Neutrophil (primary cell): ENCODE results near the gene GOLIM4.

ENCODE experiments used
- H3K27ac ChIP-seq: fragments of 200-600 bp; sonication (generic); 2 replicates; pipeline ENCODE4 v1.5.1; 2016; ENCODE audit warnings: mild to moderate bottlenecking, moderate library complexity
- H3K27me3 ChIP-seq: fragments of 200-600 bp; sonication (generic); 2 replicates; pipeline ENCODE4 v1.6.0; 2016; ENCODE audit warnings: mild to moderate bottlenecking
- H3K36me3 ChIP-seq: fragments of 200-600 bp; sonication (generic); 2 replicates; pipeline ENCODE4 v1.5.1; 2017
- H3K4me1 ChIP-seq, 2 experiments: fragments of 200-600 bp in 1 of 2; sonication (generic) in 1 of 2; 1 replicate in 1 of 2; 2 replicates in 1 of 2; pipeline versions ENCODE4 v1.5.1 to v1.6.1; 2013 to 2016; ENCODE audit warnings: low read depth in 1 of 2, low read length in 1 of 2, mild to moderate bottlenecking in 1 of 2, moderate library complexity in 1 of 2; ENCODE audit not compliant: control insufficient read depth in 1 of 2, insufficient read depth in 1 of 2
- H3K4me3 ChIP-seq, 2 experiments: fragments of 200-600 bp in 1 of 2; sonication (generic) in 1 of 2; 1 replicate in 1 of 2; 2 replicates in 1 of 2; pipeline ENCODE4 v1.5.1; 2013 to 2016; ENCODE audit warnings: low read depth in 1 of 2, low read length in 1 of 2, mild to moderate bottlenecking in 1 of 2, moderate library complexity in 1 of 2
- H3K9me3 ChIP-seq: fragments of 200-600 bp; sonication (generic); 2 replicates; pipeline ENCODE4 v1.5.1; 2016
- CTCF ChIP-seq: fragments of 200-600 bp; sonication (generic); IDR thresholded peaks from 2 replicates; pipeline ENCODE4 v1.5.1; 2016; ENCODE audit warnings: antibody characterized with exemption

Gene GOLIM4

GRCh38 chr3:167991213-167991612, 104.5 kb downstream of the GOLIM4 start:
- H3K9me3 ChIP-seq = no peaks in the 10 kb centered on the region
- H3K4me3 ChIP-seq = no peak overlapping the region
- no peaks in the 10 kb centered on the region for H3K4me1 ChIP-seq
- H3K36me3 ChIP-seq = no peaks in the 10 kb centered on the region
- no peaks in the 10 kb centered on the region for H3K27me3 ChIP-seq
- no peak for TF ChIP-seq CTCF
- H3K27ac ChIP-seq = no peak overlapping the region

GRCh38 chr3:167989999-167990398, 105.7 kb downstream of the GOLIM4 start:
- TF ChIP-seq CTCF = no peak
- H3K9me3 ChIP-seq = no peaks in the 10 kb centered on the region
- no peaks in the 10 kb centered on the region for H3K4me1 ChIP-seq
- H3K27me3 ChIP-seq = no peaks in the 10 kb centered on the region
- no peak overlapping the region for H3K27ac ChIP-seq
- H3K4me3 ChIP-seq = no peak overlapping the region
- no peaks in the 10 kb centered on the region for H3K36me3 ChIP-seq

- Histone ChIP-seq H3K4me3 (no peak overlapping the region), H3K9me3 (no peaks in the 10 kb centered on the region), H3K4me1 (no peaks in the 10 kb centered on the region), H3K36me3 (no peaks in the 10 kb centered on the region), H3K27me3 (no peaks in the 10 kb centered on the region), H3K27ac (no peak overlapping the region)
- TF ChIP-seq CTCF = no peak
Observed at GRCh38 chr3:167989066-167989465, 106.7 kb downstream of the GOLIM4 start.

GRCh38 chr3:167983583-167983982, 112.1 kb downstream of the GOLIM4 start:
- no peak for TF ChIP-seq CTCF
- H3K4me3 ChIP-seq = no peak overlapping the region
- H3K9me3 ChIP-seq = no peaks in the 10 kb centered on the region
- no peaks in the 10 kb centered on the region for H3K4me1 ChIP-seq
- H3K36me3 ChIP-seq = no peaks in the 10 kb centered on the region
- H3K27ac ChIP-seq = no peak overlapping the region
- H3K27me3 ChIP-seq = no peaks in the 10 kb centered on the region

- no peaks in the 10 kb centered on the region for H3K27me3 ChIP-seq
- no peak overlapping the region for H3K4me3 ChIP-seq
- no peak overlapping the region for H3K27ac ChIP-seq
- TF ChIP-seq CTCF = no peak
- H3K4me1 ChIP-seq = no peaks in the 10 kb centered on the region
- H3K9me3 ChIP-seq = no peaks in the 10 kb centered on the region
- no peaks in the 10 kb centered on the region for H3K36me3 ChIP-seq
Observed at GRCh38 chr3:167978486-167978885, 117.2 kb downstream of the GOLIM4 start.

- Histone ChIP-seq H3K4me1 (no peaks in the 10 kb centered on the region), H3K9me3 (no peaks in the 10 kb centered on the region), H3K36me3 (no peaks in the 10 kb centered on the region), H3K27ac (no peak overlapping the region), H3K4me3 (no peak overlapping the region), H3K27me3 (no peaks in the 10 kb centered on the region)
- no peak for TF ChIP-seq CTCF
Observed at GRCh38 chr3:167978071-167978470, 117.7 kb downstream of the GOLIM4 start.
